H9 (cell line): Measurements from ENCODE around the gene RAB6A. TPM values are rescaled to one million over a fixed set of nuclear protein-coding genes. Genes with fewer than 3 reads are reported as not detected.
A peak's percentile ranks its signal among the peaks of the same experiment; 100 is the strongest.

Experiments
- DNase-seq: peaks from one replicate; pipeline ENCODE4 v3.0.0-alpha.2; 2017
- H2AFZ ChIP-seq: one replicate; pipeline ENCODE4 v1.6.1; 2013; ENCODE audit warnings: mild to moderate bottlenecking, low read length, control low read depth, moderate library complexity
- H2AK5ac ChIP-seq: 2 replicates; pipeline ENCODE4 v1.6.1; 2013; ENCODE audit warnings: low read length, control low read depth, mixed read lengths; ENCODE audit not compliant: insufficient read length
- H2BK120ac ChIP-seq: one replicate; pipeline ENCODE4 v1.6.1; 2013; ENCODE audit warnings: low read depth, mild to moderate bottlenecking, low read length, control low read depth, inconsistent platforms; ENCODE audit not compliant: poor library complexity, severe bottlenecking
- H2BK12ac ChIP-seq: 2 replicates; pipeline ENCODE4 v1.6.1; 2013; ENCODE audit warnings: low read length, control low read depth, mixed read lengths, low read depth; ENCODE audit not compliant: insufficient read length
- H2BK15ac ChIP-seq: 2 replicates; pipeline ENCODE4 v1.6.1; 2013; ENCODE audit warnings: low read depth, low read length, control low read depth
- H2BK20ac ChIP-seq: one replicate; pipeline ENCODE4 v1.6.1; 2013; ENCODE audit warnings: low read depth, mild to moderate bottlenecking, low read length, control low read depth, inconsistent platforms; ENCODE audit not compliant: poor library complexity, severe bottlenecking
- H2BK5ac ChIP-seq: 2 replicates; pipeline ENCODE4 v1.6.1; 2013; ENCODE audit warnings: low read length, control low read depth, mixed read lengths; ENCODE audit not compliant: insufficient read length
- H3K14ac ChIP-seq: 2 replicates; pipeline ENCODE4 v1.6.1; 2013; ENCODE audit warnings: low read length, control low read depth; ENCODE audit not compliant: insufficient read depth
- H3K18ac ChIP-seq: 2 replicates; pipeline ENCODE4 v1.6.1; 2013; ENCODE audit warnings: low read depth, mild to moderate bottlenecking, mixed read lengths, low read length, control low read depth; ENCODE audit not compliant: insufficient read length
- H3K23ac ChIP-seq: 2 replicates; pipeline ENCODE4 v1.6.1; 2013; ENCODE audit warnings: low read length, control low read depth, mixed read lengths, low read depth; ENCODE audit not compliant: insufficient read length
- H3K23me2 ChIP-seq: 2 replicates; pipeline ENCODE4 v1.6.1; 2013; ENCODE audit warnings: low read depth, mild to moderate bottlenecking, mixed read lengths, low read length, control low read depth; ENCODE audit not compliant: insufficient read length, poor library complexity, severe bottlenecking
- H3K27ac ChIP-seq: 2 replicates; pipeline ENCODE4 v1.5.1; 2013; ENCODE audit warnings: low read length, control low read depth, mixed read lengths, low read depth; ENCODE audit not compliant: insufficient read length
- H3K27me3 ChIP-seq: 2 replicates; pipeline ENCODE4 v1.6.1; 2013; ENCODE audit warnings: low read length, control low read depth, inconsistent platforms; ENCODE audit not compliant: insufficient read depth
- H3K4ac ChIP-seq: 2 replicates; pipeline ENCODE4 v1.6.1; 2013; ENCODE audit warnings: low read depth, mild to moderate bottlenecking, control low read depth, inconsistent platforms, low read length, moderate library complexity
- H3K4me1 ChIP-seq: 2 replicates; pipeline ENCODE4 v1.6.1; 2013; ENCODE audit warnings: low read length, control low read depth, inconsistent platforms; ENCODE audit not compliant: insufficient read depth
- H3K4me2 ChIP-seq: 2 replicates; pipeline ENCODE4 v1.6.1; 2013; ENCODE audit warnings: low read length, control low read depth, mixed read lengths; ENCODE audit not compliant: insufficient read length, insufficient read depth
- H3K56ac ChIP-seq: 2 replicates; pipeline ENCODE4 v1.6.1; 2013; ENCODE audit warnings: low read depth, mild to moderate bottlenecking, mixed read lengths, low read length, control low read depth; ENCODE audit not compliant: insufficient read length
- H3K79me1 ChIP-seq: 2 replicates; pipeline ENCODE4 v1.6.1; 2013; ENCODE audit warnings: low read depth, mild to moderate bottlenecking, moderate library complexity, low read length, control low read depth, inconsistent platforms; ENCODE audit not compliant: insufficient read depth, poor library complexity, severe bottlenecking
- H3K79me2 ChIP-seq: 2 replicates; pipeline ENCODE4 v1.6.1; 2013; ENCODE audit warnings: low read length, control low read depth, inconsistent platforms; ENCODE audit not compliant: insufficient read depth
- H3K9ac ChIP-seq: 2 replicates; pipeline ENCODE4 v1.6.1; 2013; ENCODE audit warnings: low read length, control low read depth, mixed read lengths; ENCODE audit not compliant: insufficient read length; ENCODE audit errors: extremely low read depth
- H3K9me3 ChIP-seq: one replicate; pipeline ENCODE4 v1.6.1; 2013; ENCODE audit warnings: low read depth, low read length, inconsistent platforms; ENCODE audit not compliant: control insufficient read depth
- H3T11ph ChIP-seq: one replicate; pipeline ENCODE4 v1.6.1; 2013; ENCODE audit warnings: mild to moderate bottlenecking, low read length, control low read depth, inconsistent platforms
- H4K20me1 ChIP-seq: one replicate; pipeline ENCODE4 v1.6.1; 2013; ENCODE audit not compliant: control insufficient read depth, insufficient read length, insufficient read depth
- H4K5ac ChIP-seq: 2 replicates; pipeline ENCODE4 v1.6.1; 2013; ENCODE audit warnings: low read depth, mild to moderate bottlenecking, mixed read lengths, low read length, control low read depth; ENCODE audit not compliant: insufficient read length
- H4K8ac ChIP-seq: replicated peaks from 2 replicates; pipeline ENCODE4 v1.6.1; 2013; ENCODE audit warnings: low read length, control low read depth, mixed read lengths, low read depth; ENCODE audit not compliant: insufficient read length
- H4K91ac ChIP-seq: 2 replicates; pipeline ENCODE4 v1.6.1; 2013; ENCODE audit warnings: low read depth, mild to moderate bottlenecking, moderate library complexity, mixed read lengths, low read length, control low read depth; ENCODE audit not compliant: insufficient read length
- H3K27ac Mint-ChIP-seq, 3 experiments: 2 replicates in 2 of 3; 3 replicates in 1 of 3; pipeline ENCODE4 v1.8.0; 2020 to 2021; ENCODE audit warnings: mixed read lengths in 3 of 3, mild to moderate bottlenecking in 1 of 3, moderate library complexity in 1 of 3
- H3K27me3 Mint-ChIP-seq: 2 replicates; pipeline ENCODE4 v1.8.0; 2021; ENCODE audit warnings: low read depth, mild to moderate bottlenecking, moderate library complexity, mixed read lengths
- H3K36me3 Mint-ChIP-seq, 3 experiments: 2 replicates in 2 of 3; 3 replicates in 1 of 3; pipeline ENCODE4 v1.8.0; 2020 to 2021; ENCODE audit warnings: low read depth in 3 of 3, mixed read lengths in 3 of 3; ENCODE audit not compliant: insufficient read depth in 1 of 3
- H3K4me1 Mint-ChIP-seq, 2 experiments: 2 replicates each; pipeline ENCODE4 v1.8.0; 2020; ENCODE audit warnings: mixed read lengths in 2 of 2
- H3K4me3 Mint-ChIP-seq, 2 experiments: 2 replicates in 1 of 2; 3 replicates in 1 of 2; pipeline ENCODE4 v1.8.0; 2020 to 2021; ENCODE audit warnings: mild to moderate bottlenecking in 2 of 2, mixed read lengths in 2 of 2, moderate library complexity in 1 of 2
- H3K9me3 Mint-ChIP-seq, 2 experiments: 2 replicates in 1 of 2; 3 replicates in 1 of 2; pipeline ENCODE4 v1.8.0; 2020; ENCODE audit warnings: mild to moderate bottlenecking in 2 of 2, mixed read lengths in 2 of 2, moderate library complexity in 1 of 2
- CTCF ChIP-seq: fragments of 200-600 bp; sonication (generic); conservative IDR thresholded peaks from 3 replicates; pipeline ENCODE4 v1.8.0; 2021; ENCODE audit warnings: antibody characterized with exemption, mild to moderate bottlenecking
- WGBS: extraction: QIAGEN DNeasy Blood & Tissue Kit; methylation state at CpG from one replicate; pipeline ENCODE4 v1.1.7; 2013; ENCODE audit warnings: missing lambda C conversion rate, low lambda C conversion rate, mixed read lengths; ENCODE audit not compliant: insufficient read length; ENCODE audit errors: extremely low coverage; 5-methylcytosine and 5-hydroxymethylcytosine counted together
- total RNA-seq: library from RNA; stranded (reverse); gene quantifications from 2 replicates; pipeline ENCODE4 v1.2.1, GENCODE V29; 2021

Gene RAB6A
- total RNA-seq, 1 experiment from 2014 or later: 72.8 TPM

GRCh38 chr11:73758451-73758850 lies 2.4 kb downstream of the RAB6A start:
- Histone ChIP-seq H3K9ac (no peak overlapping the region), H2BK15ac (no peak overlapping the region), H4K91ac (no peak overlapping the region), H3K14ac (no peak overlapping the region), H3K4me1 (no peaks in the 10 kb centered on the region), H4K5ac (no peak overlapping the region), H3K56ac (no peak overlapping the region), H3K79me1 (peaks cover 4% of the 10 kb centered on the region), H2BK5ac (no peak overlapping the region), H4K8ac (no peak overlapping the region), H3K4ac (no peak overlapping the region), H3K27ac (no peak overlapping the region), H3K4me2 (peak overlapping the region; percentile 0), H2AK5ac (no peak overlapping the region), H2AFZ (no peak overlapping the region), H2BK120ac (no peak overlapping the region), H3K27me3 (no peaks in the 10 kb centered on the region), H3K79me2 (peaks cover 23% of the 10 kb centered on the region; the same call in 1 of the 2 replicates), H4K20me1 (no peaks in the 10 kb centered on the region), H2BK20ac (no peak overlapping the region), H2BK12ac (no peak overlapping the region), H3K23ac (no peak overlapping the region), H3K9me3 (no peaks in the 10 kb centered on the region), H3K23me2 (peaks cover 4% of the 10 kb centered on the region), H3T11ph (no peak overlapping the region), H3K18ac (no peak overlapping the region)
- TF ChIP-seq CTCF: no peak
- H3K27ac Mint-ChIP-seq: no peak overlapping the region
- peaks cover 0 to 4% (median 4%) of the 10 kb centered on the region in 3 experiments; a peak in 2 of 7 replicates for H3K36me3 Mint-ChIP-seq
- H3K27me3 Mint-ChIP-seq: no peaks in the 10 kb centered on the region
- WGBS: no CpG with 5 or more reads among the region's 1 CpG
- peak overlapping the region; percentile 90 to 99 for H3K4me3 Mint-ChIP-seq
- DNase-seq: no peak
- H3K9me3 Mint-ChIP-seq: no peaks in the 10 kb centered on the region; a peak in 1 of 5 replicates
- H3K4me1 Mint-ChIP-seq: peaks cover 23 to 28% of the 10 kb centered on the region in 2 experiments
